NCI-H345 treated with DMSO at 0.1 percent for 48 hours (cell line): ENCODE measurements around the gene DIAPH3.

ENCODE experiments used
- DNase-seq: peaks from one replicate; lab custom pipeline; 2025; ENCODE audit not compliant: unreplicated experiment; lab: John Stamatoyannopoulos, UW

DIAPH3 gene

GRCh38 chr13:59789558-59789957 is 374.2 kb downstream of the DIAPH3 start:
- DNase-seq, result no peak

GRCh38 chr13:59787679-59788078 is 376.0 kb downstream of the DIAPH3 start:
- no peak for DNase-seq

- no peak for DNase-seq
Observed at GRCh38 chr13:59782696-59783095, 381.0 kb downstream of the DIAPH3 start.

- DNase-seq, result no peak
Observed at GRCh38 chr13:59780058-59780457, 383.7 kb downstream of the DIAPH3 start.

GRCh38 chr13:59776924-59777690 is 386.6 kb downstream of the DIAPH3 start:
- DNase-seq, result no peak

- DNase-seq, result no peak
Observed at GRCh38 chr13:59774491-59774971, 389.2 kb downstream of the DIAPH3 start.

GRCh38 chr13:59771272-59771671 is 392.5 kb downstream of the DIAPH3 start:
- no peak for DNase-seq

GRCh38 chr13:59770451-59770850 is 393.3 kb downstream of the DIAPH3 start:
- no peak for DNase-seq

- DNase-seq, result no peak
Observed at GRCh38 chr13:59766236-59766635, 397.5 kb downstream of the DIAPH3 start.

GRCh38 chr13:59755632-59756290 is 408.0 kb downstream of the DIAPH3 start:
- no peak for DNase-seq

GRCh38 chr13:59754411-59754810 is 409.3 kb downstream of the DIAPH3 start:
- DNase-seq, result no peak

- no peak for DNase-seq
Observed at GRCh38 chr13:59750860-59751259, 412.9 kb downstream of the DIAPH3 start.

GRCh38 chr13:59748046-59748445 is 415.7 kb downstream of the DIAPH3 start:
- no peak for DNase-seq

- no peak for DNase-seq
Observed at GRCh38 chr13:59747529-59747928, 416.2 kb downstream of the DIAPH3 start.

GRCh38 chr13:59746291-59746962 is 417.3 kb downstream of the DIAPH3 start:
- DNase-seq, result no peak

- no peak for DNase-seq
Observed at GRCh38 chr13:59745392-59745788, 418.3 kb downstream of the DIAPH3 start.

GRCh38 chr13:59744747-59745391 is 418.9 kb downstream of the DIAPH3 start:
- DNase-seq, result no peak

GRCh38 chr13:59743195-59743594 is 420.5 kb downstream of the DIAPH3 start:
- DNase-seq, result no peak

GRCh38 chr13:59742467-59742866 is 421.3 kb downstream of the DIAPH3 start:
- no peak for DNase-seq

- no peak for DNase-seq
Observed at GRCh38 chr13:59738921-59739320, 424.8 kb downstream of the DIAPH3 start.

GRCh38 chr13:59734393-59734792 is 429.3 kb downstream of the DIAPH3 start:
- no peak for DNase-seq
